ENCODE measurements around the gene ZNF385D. TPM values are rescaled to one million over a fixed set of nuclear protein-coding genes. Genes with fewer than 3 reads are reported as not detected.

Gene ZNF385D
- total RNA-seq, 1 experiment from 2014 or later: 13.0 TPM

DNA sequence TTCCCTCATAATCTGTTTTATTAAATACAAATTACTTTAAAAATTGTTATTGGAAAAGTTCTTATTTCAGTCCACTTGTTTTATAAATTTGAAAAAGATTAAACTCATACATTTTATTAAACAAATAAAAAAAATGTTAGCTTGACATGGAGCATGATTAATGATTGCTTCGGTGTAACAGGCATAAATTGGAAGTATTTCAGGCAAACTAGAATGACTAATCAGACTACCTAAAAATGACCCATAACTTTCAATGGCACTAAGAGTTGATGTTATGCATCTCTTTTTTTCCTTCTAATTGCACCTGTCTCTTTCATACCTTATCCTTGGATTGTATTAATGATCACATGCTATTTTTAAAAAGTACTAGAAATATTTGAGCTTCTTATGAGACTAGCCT is 343.3 kb downstream of the ZNF385D start:
- no TSS peak for BruUV-seq (replicated peaks)
- CTCF ChIA-PET: no interaction called here

DNA sequence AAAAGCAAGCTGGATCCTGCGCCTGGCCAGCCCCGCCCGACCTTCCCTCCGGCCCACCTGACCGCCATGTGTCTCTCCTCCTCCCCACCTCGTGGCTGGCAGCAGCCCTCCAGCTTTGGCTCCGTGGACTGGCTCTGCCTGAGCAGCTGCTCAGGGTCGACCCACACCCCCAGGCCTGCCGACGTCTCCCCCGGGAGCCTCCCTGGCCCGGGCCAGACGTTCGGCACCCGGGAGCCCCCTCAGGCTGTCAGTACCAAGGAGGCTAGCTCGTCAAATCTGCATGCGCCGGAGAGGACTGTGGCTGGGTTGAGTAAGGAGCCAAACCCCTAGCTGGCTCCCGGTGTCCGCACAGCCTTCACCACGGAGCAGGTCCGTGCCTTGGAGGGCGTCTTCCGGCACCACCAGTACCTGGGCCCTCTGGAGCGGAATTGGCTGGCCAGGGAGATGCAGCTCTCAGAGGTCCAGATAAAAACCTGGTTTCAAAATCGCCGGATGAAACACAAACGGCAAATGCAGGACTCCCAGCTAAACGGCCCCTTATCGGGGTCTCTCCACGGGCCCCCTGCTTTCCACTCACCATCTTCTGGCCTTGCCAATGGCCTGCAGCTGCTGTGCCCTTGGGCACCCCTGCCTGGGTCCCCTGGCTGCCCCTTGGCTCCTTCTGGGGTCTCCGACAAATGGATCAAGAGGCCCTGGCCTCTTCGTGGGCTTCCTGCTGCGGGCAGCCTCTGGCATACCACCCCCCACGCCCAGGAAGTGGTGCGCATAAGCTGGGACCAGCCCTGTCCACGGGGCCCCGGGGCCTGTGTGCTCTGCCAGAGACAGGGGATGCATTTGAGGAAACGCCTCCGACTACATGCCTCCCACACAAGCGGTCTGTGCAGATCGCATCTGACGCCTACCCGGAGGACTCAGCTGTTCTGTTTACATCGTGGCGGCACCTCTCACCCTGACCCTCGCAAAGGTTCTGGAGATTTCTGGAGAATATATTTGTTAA is 345.0 kb downstream of the ZNF385D start:
- no peak for ATAC-seq
- no peaks in the 10 kb centered on the region for H3K27me3 ChIP-seq (ENCODE audit: control insufficient read depth, insufficient read depth, low read length)
- BruUV-seq (replicated peaks): no TSS peak
- H3K9me3 ChIP-seq (ENCODE audit: control insufficient read depth, insufficient read depth, low read depth, low read length): no peaks in the 10 kb centered on the region
- DNase-seq (ENCODE audit: low read depth, low spot score): no peak
- TF ChIP-seq, protein P1, sequence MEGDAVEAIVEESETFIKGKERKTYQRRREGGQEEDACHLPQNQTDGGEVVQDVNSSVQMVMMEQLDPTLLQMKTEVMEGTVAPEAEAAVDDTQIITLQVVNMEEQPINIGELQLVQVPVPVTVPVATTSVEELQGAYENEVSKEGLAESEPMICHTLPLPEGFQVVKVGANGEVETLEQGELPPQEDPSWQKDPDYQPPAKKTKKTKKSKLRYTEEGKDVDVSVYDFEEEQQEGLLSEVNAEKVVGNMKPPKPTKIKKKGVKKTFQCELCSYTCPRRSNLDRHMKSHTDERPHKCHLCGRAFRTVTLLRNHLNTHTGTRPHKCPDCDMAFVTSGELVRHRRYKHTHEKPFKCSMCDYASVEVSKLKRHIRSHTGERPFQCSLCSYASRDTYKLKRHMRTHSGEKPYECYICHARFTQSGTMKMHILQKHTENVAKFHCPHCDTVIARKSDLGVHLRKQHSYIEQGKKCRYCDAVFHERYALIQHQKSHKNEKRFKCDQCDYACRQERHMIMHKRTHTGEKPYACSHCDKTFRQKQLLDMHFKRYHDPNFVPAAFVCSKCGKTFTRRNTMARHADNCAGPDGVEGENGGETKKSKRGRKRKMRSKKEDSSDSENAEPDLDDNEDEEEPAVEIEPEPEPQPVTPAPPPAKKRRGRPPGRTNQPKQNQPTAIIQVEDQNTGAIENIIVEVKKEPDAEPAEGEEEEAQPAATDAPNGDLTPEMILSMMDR (IDR thresholded peaks at IDR 0.05): no peak
- TF ChIP-seq, protein P2, sequence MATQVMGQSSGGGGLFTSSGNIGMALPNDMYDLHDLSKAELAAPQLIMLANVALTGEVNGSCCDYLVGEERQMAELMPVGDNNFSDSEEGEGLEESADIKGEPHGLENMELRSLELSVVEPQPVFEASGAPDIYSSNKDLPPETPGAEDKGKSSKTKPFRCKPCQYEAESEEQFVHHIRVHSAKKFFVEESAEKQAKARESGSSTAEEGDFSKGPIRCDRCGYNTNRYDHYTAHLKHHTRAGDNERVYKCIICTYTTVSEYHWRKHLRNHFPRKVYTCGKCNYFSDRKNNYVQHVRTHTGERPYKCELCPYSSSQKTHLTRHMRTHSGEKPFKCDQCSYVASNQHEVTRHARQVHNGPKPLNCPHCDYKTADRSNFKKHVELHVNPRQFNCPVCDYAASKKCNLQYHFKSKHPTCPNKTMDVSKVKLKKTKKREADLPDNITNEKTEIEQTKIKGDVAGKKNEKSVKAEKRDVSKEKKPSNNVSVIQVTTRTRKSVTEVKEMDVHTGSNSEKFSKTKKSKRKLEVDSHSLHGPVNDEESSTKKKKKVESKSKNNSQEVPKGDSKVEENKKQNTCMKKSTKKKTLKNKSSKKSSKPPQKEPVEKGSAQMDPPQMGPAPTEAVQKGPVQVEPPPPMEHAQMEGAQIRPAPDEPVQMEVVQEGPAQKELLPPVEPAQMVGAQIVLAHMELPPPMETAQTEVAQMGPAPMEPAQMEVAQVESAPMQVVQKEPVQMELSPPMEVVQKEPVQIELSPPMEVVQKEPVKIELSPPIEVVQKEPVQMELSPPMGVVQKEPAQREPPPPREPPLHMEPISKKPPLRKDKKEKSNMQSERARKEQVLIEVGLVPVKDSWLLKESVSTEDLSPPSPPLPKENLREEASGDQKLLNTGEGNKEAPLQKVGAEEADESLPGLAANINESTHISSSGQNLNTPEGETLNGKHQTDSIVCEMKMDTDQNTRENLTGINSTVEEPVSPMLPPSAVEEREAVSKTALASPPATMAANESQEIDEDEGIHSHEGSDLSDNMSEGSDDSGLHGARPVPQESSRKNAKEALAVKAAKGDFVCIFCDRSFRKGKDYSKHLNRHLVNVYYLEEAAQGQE (IDR thresholded peaks at IDR 0.05; ENCODE audit: insufficient read depth in 1 of 2, low read depth in 2 of 2, low read length in 1 of 2): no peak
- TF ChIP-seq POLR2AphosphoS5 (IDR thresholded peaks at IDR 0.05; ENCODE audit: low read depth, low read length) (no peak), TCF7L2 (IDR thresholded peaks at IDR 0.05; ENCODE audit: low read depth, low read length) (no peak), SIN3A (IDR thresholded peaks at IDR 0.05; ENCODE audit: borderline replicate concordance, insufficient read depth, low read depth, low read length) (no peak)
- H3K27ac ChIP-seq (ENCODE audit: low read length): no peak overlapping the region
- no peaks in the 10 kb centered on the region; the same call in 1 of the 2 replicates for H3K36me3 ChIP-seq (ENCODE audit: control insufficient read depth, insufficient read depth, low read length)
- H3K4me3 ChIP-seq (ENCODE audit: low read depth in 2 of 2, low read length in 2 of 2): no peak overlapping the region
- intact Hi-C loops (cut with micrococcal nuclease; ENCODE audit: unreplicated experiment): no loop called here
- H3K4me1 ChIP-seq (ENCODE audit: control insufficient read depth, insufficient read depth, low read length): no peaks in the 10 kb centered on the region
- ChIA-PET CTCF (no interaction called here), POLR2A (no interaction called here)
- in situ Hi-C loops (cut with HindIII; ENCODE audit: low pct_unique_long_range_greater_than_20kb, low sequenced_read_pairs): no loop called here

More for the DNA sequence above, 343.3 kb downstream of the ZNF385D start:
- no peak for ATAC-seq
- DNase-seq (ENCODE audit: low read depth, low spot score): no peak
- H3K4me1 ChIP-seq (ENCODE audit: control insufficient read depth, insufficient read depth, low read length): no peaks in the 10 kb centered on the region
- H3K27ac ChIP-seq (ENCODE audit: low read length): no peak overlapping the region
- TF ChIP-seq POLR2AphosphoS5 (IDR thresholded peaks at IDR 0.05; ENCODE audit: low read depth, low read length): no peak
- no peak for TF ChIP-seq TCF7L2 (IDR thresholded peaks at IDR 0.05; ENCODE audit: low read depth, low read length)
- TF ChIP-seq, protein P1 (IDR thresholded peaks at IDR 0.05): no peak
- TF ChIP-seq SIN3A (IDR thresholded peaks at IDR 0.05; ENCODE audit: borderline replicate concordance, insufficient read depth, low read depth, low read length): no peak
- TF ChIP-seq, protein P2 (IDR thresholded peaks at IDR 0.05; ENCODE audit: insufficient read depth in 1 of 2, low read depth in 2 of 2, low read length in 1 of 2): no peak
- in situ Hi-C loops (cut with HindIII; ENCODE audit: low pct_unique_long_range_greater_than_20kb, low sequenced_read_pairs): no loop called here
- H3K36me3 ChIP-seq (ENCODE audit: control insufficient read depth, insufficient read depth, low read length): no peaks in the 10 kb centered on the region; the same call in 1 of the 2 replicates
- POLR2A ChIA-PET: no interaction called here
- no peaks in the 10 kb centered on the region for H3K27me3 ChIP-seq (ENCODE audit: control insufficient read depth, insufficient read depth, low read length)
- H3K4me3 ChIP-seq (ENCODE audit: low read depth in 2 of 2, low read length in 2 of 2): no peak overlapping the region
- intact Hi-C loops (cut with micrococcal nuclease; ENCODE audit: unreplicated experiment): no loop called here
- H3K9me3 ChIP-seq (ENCODE audit: control insufficient read depth, insufficient read depth, low read depth, low read length): no peaks in the 10 kb centered on the region
